ENCODE results near the gene SEMA5B.

The SEMA5B gene

GRCh38 chr3:122969585-122970469 is 57.7 kb downstream of the SEMA5B start:
- peak; percentile 56 for DNase-seq (ENCODE audit: low read depth)

GRCh38 chr3:122967765-122968164 is 59.8 kb downstream of the SEMA5B start:
- DNase-seq (ENCODE audit: low read depth): no peak

- no peak for DNase-seq (ENCODE audit: low read depth)
These were observed 60.2 kb downstream of the SEMA5B start for GRCh38 chr3:122967356-122967755.

GRCh38 chr3:122966045-122966444 is 61.5 kb downstream of the SEMA5B start:
- no peak for DNase-seq (ENCODE audit: low read depth)

GRCh38 chr3:122964811-122965210 is 62.8 kb downstream of the SEMA5B start:
- no peak for DNase-seq (ENCODE audit: low read depth)

GRCh38 chr3:122962149-122962548 is 65.4 kb downstream of the SEMA5B start:
- DNase-seq (ENCODE audit: low read depth): no peak

- peak; percentile 57 for DNase-seq (ENCODE audit: low read depth)
These were observed 66.4 kb downstream of the SEMA5B start for GRCh38 chr3:122961146-122961545.

DNA sequence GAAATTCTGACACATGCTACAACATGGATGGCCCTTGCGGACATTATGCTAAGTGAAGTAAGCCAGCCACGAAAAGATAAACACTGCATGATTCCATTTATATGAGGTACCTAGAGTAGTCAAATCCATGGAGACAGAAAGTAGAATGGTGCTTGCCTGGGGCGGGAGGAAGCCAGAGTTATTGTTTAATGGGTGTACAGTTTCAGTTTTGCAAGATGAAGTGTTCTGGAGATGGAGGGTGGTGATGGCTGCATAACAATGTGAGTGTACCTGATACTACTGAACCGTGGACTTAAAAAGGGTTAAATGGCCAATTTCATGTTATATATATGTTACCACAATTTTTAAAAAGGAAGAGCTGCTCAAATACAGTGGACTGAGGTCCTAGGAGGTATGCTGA is 66.9 kb downstream of the SEMA5B start:
- no peak for DNase-seq (ENCODE audit: low read depth)

DNA sequence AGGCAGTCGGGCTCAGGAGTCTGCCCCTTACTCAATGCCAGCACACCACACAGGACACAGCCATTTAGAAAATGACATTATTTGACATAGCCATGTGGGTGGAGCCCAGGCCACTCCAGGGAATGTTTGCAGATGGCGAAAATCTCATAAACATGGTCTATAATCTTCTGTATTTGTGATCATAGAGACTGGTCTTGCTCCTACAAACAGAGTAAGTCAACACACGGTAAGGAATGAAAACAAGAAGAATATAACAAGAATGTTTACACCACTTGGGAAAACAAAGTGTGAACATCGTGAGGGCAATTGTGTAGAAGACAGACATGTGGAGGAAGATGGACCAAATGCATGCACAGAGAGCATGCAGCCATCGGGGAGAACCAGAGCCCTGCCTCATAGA is 68.2 kb downstream of the SEMA5B start:
- no peak for DNase-seq (ENCODE audit: low read depth)

GRCh38 chr3:122957707-122958689 is 69.6 kb downstream of the SEMA5B start:
- DNase-seq (ENCODE audit: low read depth): no peak

- DNase-seq (ENCODE audit: low read depth): no peak
These were observed 70.7 kb downstream of the SEMA5B start for GRCh38 chr3:122956693-122957455.

GRCh38 chr3:122955916-122956692 is 71.5 kb downstream of the SEMA5B start:
- no peak for DNase-seq (ENCODE audit: low read depth)

DNA sequence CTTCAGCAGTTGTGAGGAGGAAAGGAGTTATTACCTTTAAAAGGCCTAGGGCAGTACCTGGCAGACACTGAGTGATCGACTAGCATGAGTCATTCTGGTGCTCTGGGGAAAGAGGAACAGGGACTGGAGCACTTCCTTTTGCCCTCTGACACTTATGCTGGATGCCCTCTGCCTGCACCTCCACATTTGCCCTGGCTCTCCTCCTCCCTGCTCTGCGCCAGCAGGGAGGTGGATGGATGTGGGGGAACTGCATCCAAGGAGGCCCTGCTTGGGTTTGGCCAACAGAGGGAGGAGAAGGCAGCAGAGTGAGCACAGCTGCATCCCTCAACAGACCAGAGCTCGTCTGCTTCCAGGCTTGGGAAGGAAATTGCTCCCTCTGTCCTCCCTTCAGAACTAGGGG is 75.0 kb downstream of the SEMA5B start:
- no peak for DNase-seq (ENCODE audit: low read depth)

GRCh38 chr3:122948408-122948807 is 79.2 kb downstream of the SEMA5B start:
- DNase-seq (ENCODE audit: low read depth): no peak

GRCh38 chr3:122947738-122948137 is 79.8 kb downstream of the SEMA5B start:
- DNase-seq (ENCODE audit: low read depth): no peak

- no peak for DNase-seq (ENCODE audit: low read depth)
These were observed 80.4 kb downstream of the SEMA5B start for GRCh38 chr3:122947196-122947595.

DNA sequence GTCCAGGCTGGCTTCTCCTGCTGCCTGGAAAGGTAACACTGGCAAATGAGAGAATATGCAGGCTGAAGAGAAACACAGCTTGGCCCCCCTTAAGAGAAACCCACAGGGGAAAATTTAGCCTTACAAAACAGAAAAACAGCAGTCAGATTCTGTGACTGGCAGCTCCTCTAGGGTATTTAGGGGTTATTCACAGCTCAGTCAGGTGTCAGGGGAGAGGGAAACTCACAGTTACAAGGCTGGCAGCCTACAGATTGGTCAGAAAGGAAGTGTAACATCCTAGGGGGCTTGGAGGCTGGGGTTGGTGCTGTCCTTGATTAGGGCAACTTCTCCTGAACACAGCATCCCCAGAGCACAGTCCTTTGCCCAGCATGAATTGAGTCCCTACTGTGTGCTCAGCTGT is 81.4 kb downstream of the SEMA5B start:
- no peak for DNase-seq (ENCODE audit: low read depth)

GRCh38 chr3:122945230-122945629 is 82.3 kb downstream of the SEMA5B start:
- DNase-seq (ENCODE audit: low read depth): no peak

GRCh38 chr3:122944671-122945161 is 82.8 kb downstream of the SEMA5B start:
- DNase-seq (ENCODE audit: low read depth): peak; percentile 78

- no peak for DNase-seq (ENCODE audit: low read depth)
These were observed 83.8 kb downstream of the SEMA5B start for GRCh38 chr3:122943828-122944190.

Measured in stromal cell of bone marrow (primary cell).